Mucosa of gallbladder (tissue), 1 donor: ENCODE data around the gene RALGDS. TPM values are rescaled to one million over a fixed set of nuclear protein-coding genes. Genes with fewer than 3 reads are reported as not detected.
"Not testable (repeated sequence)": the region's sequence is repeated elsewhere in the genome, so short reads cannot be mapped to it uniquely, and the experiment has no call there.

Source experiments
- DNase-seq: peaks from one replicate; pipeline ENCODE4 v3.0.0-alpha.2; 2020; ENCODE audit warnings: low spot score
- total RNA-seq: library from RNA; stranded (reverse); gene quantifications from one replicate; pipeline ENCODE4 v1.2.1, GENCODE V29; 2021
- donor health status: DM: no; HTN: no; CAD: no.

Gene RALGDS
- 50.7 TPM for total RNA-seq

DNA sequence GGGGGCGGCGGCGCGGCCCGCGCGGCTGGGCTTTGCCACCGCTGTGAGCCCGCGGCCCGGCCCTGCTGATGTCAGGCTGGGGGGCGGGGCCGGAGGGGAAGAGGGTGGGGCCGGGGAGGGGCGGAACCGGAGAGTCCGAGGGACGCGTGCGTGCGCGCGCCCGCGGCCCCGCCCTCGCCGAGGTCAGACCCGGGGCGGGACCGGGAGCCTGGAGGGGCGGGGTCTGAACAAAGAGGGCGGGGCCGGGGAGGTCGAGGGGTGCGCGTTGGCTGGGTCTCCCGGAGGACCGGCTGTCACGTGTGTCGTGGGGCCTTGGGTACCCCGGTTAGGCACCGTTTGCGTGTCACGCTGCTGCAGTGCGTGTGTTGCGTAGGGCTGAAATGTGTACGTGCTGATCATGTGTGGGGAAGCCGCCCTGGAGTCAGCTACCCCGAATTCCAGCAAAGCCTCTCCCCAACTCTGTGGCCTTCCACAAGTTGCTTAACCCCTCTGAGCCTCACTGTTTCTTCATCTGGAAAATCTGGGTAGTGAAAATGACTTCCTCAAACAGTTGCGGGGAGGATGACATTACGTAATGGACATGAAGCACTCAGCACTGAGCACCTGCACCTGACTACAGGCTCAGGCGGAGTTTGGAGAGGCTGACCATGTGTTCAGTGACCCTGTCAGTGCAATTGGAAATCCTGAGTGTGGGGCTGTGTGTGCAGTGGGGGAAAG is at the start of gene RALGDS:
Gene RALGDS, minus strand, starts transcription at position 43 of the 717 bp plus-strand sequence. CDS start 86 bp downstream, outside the sequence.
- DNase-seq, result peak; percentile 90

DNA sequence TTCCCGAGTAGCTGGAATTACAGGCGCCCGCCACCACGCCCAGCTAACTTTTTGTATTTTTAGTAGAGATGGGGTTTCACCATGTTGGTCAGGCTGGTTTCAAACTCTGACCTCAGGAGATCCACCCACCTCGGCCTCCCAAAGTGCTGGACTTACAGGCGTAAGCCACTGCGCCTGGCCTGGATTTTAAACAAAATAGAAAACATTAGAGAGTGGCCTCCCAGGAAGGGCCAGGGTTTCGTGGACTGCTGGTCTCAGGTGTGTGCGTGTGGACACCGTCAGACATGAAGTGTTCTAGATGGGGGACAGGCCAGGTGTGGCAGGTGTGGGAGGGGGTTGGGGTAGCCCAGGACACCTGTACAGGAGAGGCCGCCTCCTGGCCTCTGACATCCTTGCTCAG is 49.7 kb upstream of the RALGDS start:
- no peak for DNase-seq

DNA sequence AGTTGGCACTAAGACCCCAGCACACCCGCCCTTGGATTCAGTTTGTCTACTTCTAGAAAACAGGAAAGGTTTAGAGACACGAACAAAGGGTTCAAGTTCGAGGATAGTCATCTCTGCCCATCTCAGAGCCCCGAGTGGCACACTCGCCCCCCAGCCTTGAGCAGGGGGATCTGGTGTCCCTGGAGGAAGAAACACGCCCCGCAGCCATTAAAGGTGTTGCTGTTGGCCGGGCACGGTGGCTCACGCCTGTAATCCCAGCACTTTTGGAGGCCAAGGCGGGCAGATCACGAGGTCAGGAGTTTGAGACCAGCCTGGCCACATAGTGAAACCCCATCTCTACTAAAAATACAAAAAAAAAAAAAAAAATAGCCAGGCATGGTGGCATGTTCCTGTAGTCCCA is 48.6 kb upstream of the RALGDS start:
- not testable (repeated sequence) for DNase-seq

DNA sequence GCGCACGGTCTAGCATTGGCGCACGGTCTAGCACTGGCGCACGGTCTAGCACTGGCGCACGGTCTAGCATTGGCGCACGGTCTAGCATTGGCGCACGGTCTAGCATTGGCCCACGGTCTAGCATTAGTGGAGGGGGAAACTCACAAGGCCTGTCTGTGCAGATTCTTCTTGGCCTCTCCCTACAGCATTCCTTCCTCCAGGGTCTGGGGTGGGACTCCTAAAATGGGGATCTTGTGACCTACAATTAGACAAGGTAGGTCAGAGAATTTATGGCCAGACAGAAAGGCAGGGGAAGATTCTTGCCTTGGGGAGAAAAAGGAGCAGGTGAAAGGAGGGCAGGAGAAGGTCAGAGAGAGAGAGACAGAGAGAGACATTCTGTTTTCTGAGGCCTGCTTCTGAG is 48.1 kb upstream of the RALGDS start:
- DNase-seq, result no peak

DNA sequence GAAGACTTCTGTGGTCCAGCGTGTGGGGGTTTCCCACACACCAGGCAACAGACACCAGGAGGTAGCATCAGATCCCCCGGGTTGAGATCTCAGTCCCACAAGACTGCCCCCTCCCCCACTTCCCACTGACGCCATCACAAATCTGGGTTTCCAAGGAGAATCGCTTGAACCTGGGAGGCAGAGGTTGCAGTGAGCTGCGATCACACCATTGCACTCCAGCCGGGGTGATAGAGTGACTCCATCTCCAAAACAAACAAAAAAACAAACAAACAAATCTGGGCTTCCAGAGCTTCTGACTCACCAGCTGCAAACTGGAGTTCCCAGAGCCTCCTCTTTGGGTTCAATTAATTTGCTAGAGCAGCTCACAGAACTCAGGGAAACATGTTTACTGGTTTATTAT is 47.4 kb upstream of the RALGDS start:
- DNase-seq, result no peak

DNA sequence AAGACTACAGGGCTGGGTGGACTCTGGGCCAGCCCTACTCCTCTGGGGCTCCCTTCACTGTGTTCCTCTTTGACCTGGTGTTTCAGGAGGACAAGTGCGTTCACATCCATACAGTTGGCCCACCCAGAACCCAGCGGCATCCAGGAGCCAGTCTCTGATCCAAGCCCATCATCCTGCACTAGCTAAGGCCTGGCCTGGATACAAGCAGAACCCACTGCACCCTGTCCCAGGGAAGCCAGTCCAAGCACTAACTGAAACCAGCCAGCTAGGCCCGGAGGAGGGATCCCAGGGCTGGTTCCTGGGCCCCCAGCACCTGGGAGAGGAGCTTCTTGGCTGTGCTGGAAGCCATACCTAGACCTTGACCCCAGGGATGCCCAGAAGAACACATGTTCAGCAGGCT is 46.7 kb upstream of the RALGDS start:
- no peak for DNase-seq

DNA sequence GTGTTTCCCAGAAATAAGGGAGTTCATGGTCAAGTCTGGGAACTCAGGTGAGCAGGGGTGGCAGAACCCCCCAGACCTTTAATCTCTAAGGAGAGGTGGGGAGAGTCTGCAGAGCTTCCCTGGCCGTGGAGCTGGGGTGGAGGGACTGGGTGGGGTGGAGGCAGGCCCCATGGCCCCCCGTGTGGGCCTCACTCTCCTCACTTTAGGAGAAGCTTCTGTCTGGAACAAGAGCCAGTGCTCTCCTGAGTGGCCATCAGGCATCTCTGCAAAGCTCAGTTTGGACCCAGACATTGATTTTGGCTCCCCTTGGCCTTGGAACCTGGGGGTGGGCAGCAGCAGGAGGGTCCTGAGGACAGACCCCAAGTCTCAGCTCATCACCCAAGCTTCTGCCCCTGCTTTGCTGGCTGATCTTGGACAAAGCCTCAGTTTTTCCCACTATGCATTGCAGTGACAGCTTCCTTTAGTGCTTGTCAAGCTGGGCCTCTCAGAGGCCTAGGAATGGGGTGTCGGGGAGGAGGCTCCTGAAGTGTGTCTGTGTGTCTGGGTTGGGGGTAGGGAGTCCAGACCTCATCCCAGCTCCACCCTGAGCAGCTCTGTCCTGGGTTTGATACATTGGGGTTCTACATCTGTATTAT is 46.2 kb upstream of the RALGDS start:
- no peak for DNase-seq

- DNase-seq, result no peak
Observed at GRCh38 chr9:133166392-133166791, 45.4 kb upstream of the RALGDS start.

DNA sequence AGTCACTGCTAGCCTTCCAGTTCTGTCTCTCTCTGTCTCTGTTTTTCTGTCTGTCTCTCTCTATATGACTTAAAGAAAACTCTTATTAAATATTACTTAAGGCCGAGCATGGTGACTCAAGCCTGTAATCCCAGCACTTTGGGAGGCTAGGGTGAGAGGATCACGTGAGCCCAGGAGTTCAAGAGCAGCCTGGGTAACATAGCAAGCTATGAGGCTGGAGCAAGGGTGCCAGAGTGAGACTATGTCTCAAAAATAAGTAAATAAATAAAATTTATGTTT is 44.4 kb upstream of the RALGDS start:
- DNase-seq, result no peak

DNA sequence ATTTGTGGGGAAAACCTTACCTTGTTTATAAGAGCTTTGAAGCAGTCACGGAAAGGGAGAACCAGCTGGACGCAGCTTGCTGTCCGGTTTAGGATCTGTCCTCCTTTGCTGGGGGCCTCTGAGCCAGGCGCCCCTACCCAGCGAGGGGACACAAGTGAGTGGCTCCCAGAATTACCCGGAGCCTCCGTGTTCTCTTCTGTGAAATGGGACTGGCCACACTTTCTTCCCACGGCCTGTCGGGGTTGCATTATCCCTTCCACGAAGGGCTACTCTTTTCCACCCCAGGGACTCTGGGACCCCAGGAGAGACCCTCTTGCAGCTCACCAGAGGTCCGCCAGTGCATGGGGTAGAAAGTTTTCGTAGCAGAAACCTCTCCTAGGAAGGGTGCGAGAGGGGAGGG is 43.2 kb upstream of the RALGDS start:
- no peak for DNase-seq

DNA sequence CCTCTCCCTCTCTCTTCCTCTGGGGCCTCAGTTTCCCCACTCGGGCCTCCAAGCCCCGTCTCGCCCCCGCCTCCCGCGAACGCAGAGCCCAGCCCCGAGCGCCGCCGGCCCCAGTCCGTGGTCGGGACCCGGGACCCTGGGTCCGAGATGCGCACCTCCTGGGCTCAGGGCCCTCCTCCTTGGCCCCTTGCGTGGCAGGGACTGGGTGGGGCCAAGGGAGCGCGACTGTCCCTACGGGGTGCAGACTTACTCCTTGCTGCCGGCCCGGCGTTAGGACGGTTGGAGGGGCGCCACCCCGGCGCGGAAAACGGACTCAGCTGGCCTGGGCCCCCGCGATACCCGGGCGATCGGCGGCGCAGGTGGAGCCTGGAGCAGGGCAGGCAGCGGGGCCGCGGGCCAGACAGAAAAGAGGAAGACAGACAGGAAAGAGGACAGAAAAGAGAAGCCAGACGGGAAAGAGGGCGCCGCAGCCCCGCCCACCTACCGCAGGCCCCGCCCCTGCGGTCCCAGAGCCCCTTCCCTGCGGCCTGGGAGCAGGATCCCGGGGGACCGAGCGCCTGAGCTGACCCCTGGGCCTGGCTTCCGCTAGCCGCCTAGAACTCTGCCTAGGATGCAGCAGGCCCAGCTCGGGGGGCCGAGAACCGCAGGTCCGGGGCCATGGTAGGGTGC is 42.6 kb upstream of the RALGDS start, which contains the start of gene GBGT1:
Gene GBGT1, minus strand, starts transcription at position 411 of the 669 bp plus-strand sequence. CDS start 1,502 bp downstream, outside the sequence.
- DNase-seq, result peak; percentile 64

GRCh38 chr9:133162861-133163503 is 41.9 kb upstream of the RALGDS start:
- DNase-seq, result no peak

DNA sequence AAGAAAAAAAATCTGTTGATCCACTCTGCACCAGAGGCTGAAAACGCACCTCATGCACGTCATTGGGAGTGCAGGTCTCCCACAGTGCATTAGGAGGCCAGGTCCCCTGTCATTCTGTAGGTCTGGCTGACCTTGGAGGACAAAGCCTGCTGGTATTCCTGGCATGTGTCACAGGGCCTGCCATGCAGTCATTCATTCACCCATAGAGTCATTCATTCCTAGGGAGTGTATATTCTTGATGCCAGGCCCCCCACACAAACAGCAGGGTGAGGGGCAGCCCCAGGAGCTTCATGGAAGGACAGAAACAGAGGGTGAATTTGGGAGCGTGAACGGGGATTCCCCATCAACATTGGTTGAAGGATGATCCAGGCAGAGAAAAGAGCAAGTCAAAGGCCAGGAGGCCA is 40.5 kb upstream of the RALGDS start:
- DNase-seq, result no peak

DNA sequence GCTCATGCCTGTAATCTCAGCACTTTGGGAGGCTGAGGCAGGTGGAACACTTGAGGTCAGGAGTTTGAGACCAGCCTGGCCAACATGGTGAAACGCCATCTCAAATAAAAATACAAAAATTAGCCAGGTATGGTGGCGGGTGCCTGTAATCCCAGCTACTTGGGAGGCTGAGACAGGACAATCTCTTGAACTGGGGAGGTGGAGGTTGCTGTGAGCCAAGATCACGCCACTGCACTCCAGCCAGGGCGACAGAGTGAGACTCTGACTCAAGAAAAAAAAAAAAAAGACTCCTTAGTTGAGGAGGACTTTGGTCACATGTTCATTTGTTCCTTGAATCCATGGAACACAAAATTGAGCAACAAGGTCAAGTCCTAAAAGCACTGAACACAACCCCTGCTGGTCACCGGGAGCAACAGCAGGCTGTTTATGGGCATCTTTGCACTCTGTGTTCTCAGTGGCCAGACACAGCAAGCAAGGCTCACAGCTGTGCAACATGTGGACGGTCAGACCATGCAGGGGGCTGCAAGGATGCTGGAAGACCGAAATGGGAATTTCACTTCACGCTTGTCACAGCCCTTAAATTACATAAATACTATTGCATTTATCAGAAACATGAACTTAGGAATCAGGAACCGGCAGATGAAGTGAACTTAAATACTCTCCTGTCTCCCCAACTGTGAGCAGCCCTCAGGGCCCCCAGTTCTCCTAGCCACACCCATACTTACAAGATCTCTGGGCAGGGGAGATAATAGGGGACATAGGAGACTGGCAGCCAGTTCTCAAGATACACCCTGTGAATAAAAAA is 39.9 kb upstream of the RALGDS start:
- peak; percentile 74 for DNase-seq

DNA sequence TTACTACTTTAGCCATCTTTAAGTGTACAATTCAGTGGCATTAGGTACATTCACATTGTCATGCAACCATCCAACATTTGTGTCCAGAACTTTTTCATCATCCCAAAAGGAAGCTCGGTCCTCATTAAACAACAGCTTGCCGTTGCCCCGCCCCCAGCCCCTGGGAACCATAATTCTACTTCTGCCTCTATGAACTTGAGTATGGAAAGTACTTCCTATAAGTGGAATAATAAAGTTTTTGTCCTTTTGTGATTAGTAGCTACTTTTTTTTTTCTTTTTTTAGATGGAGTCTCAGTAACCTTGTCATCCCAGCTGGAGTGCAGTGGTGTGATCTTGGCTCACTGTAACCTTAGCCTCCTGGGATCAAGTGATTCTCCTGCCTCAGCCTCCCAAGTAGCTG is 37.7 kb upstream of the RALGDS start:
- DNase-seq, result no peak

GRCh38 chr9:133155156-133155555 is 34.1 kb upstream of the RALGDS start:
- no peak for DNase-seq

DNA sequence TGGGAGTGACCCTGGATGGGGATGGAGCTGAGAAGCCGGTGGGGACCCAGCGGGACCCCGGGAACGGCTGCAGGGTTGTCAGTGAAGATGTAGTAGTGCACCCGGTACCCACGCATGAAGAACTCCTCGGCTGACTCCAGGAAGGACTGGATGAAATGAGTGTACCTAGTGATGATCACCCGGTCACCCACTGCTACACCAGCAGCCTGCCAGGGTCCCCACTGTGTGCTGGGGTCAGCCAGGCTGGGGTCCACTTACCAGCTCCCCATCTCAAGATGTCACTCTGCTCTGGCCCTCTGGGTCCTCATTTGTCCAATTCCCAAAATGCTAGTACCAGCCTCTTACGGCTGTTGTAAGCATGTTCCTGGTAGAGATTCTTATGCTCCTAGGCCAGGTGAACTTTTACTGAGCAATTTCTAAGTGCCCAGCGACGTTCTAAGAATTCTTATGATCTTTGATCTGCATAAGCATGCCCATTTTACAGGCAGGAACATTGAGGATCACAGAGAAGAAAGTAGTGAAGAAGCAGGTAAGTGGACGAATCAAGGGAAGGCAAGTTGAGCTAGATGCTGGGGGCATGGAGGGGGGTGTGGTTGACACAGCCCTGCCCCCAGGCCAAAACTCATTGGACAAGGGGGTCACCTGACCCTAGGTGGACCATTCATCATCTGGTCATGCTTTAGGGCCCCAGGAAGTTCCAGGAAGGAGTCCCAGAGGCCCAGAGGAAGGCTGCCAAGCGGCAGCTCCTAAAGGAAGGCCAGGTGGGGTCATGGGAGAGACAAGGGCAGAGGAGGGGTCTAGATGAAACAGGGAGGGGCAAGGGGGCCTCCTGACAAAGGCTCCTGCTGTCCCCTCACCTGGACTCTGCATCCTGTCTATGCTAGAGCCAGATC is 33.3 kb upstream of the RALGDS start:
- no peak for DNase-seq

- no peak for DNase-seq
Observed at GRCh38 chr9:133153227-133154096, 32.4 kb upstream of the RALGDS start.

DNA sequence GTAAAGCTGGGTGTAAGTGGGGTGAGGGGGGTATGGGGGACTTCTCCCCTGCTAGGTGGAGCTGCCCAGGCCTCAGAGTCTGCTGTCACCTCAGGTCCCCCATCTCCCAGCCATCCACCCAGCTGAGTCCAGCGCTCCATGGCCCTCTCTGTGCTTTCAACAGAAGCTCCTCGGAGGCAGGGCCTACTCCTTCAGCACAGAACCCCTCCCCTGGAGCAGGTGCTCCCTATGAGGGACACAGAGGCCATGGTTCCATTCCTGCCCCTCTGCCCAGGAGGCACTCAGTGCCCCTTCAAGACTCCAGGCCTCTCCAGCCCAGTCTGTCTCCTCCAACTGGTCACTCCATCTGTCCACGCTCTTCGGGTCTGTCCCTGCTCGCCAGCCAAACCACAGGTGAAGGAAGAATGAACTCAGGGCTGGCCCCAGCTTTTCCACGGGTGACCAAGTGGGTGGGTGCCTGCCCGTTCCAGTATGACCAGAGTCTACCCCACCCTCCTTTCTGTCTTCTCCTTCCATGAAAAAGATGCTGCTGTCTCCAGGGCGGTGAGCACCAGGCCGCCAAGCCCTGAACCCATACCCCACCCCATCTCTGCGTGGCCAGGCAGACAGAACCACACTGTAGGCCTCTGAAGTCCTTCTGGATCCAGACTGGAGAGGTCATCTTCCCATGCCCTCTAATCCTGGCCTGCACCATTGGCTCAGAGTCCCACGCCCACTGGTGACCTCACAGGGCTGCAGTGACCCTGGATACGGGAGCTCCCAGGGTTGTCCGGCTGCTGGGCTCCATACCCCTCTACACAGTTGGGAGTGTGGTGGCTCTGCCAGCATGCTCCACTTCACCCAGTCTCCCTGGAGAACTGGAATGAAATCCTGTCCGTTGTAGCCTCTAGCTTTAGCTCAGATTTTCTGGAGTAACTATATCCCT is 30.8 kb upstream of the RALGDS start:
- no peak for DNase-seq
